ENCODE measurements around the gene RPL41.

RPL41 gene

DNA sequence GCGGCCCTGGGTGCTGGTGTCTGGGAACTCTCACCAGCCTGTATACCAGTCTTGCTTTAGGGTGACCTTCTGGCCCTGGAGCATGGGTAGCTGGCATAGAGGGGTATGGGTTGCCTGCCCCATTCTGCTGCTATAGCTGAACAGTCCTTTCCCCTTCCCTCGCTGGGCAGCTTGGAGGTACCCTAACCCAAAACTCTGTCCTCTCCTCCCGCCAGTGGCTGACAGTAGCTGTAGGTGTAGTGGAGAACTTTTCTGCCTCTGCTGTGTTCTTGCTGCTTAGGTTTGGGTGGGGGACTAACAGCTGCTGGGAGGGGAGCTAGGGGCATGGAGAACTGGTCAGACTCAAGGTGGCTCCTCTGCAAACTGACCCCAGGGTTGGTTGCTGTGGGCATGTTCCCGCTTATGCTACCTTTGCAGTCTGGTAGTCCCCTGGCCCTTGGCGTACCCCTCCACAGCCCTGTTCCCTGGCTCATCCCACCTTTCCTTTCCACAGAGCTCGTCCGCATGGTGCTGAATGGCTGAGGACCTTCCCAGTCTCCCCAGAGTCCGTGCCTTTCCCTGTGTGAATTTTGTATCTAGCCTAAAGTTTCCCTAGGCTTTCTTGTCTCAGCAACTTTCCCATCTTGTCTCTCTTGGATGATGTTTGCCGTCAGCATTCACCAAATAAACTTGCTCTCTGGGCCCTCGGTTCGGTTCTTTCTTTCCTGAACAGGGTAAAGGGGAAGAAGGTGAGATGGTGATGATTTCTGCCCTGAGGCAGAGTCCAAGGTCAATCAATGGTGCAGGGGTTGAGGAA lies 44.7 kb downstream of the RPL41 start:
- Histone ChIP-seq H3K79me2 (peaks cover 22% of the 10 kb centered on the region), H3K4me1 (peaks cover 27% of the 10 kb centered on the region), H3K27ac (peak overlapping the region; percentile 99), H3K9me3 (ENCODE audit: control insufficient read depth, low read length) (no peaks in the 10 kb centered on the region), H3K4me2 (ENCODE audit: low read length) (peak overlapping the region; percentile 96), H3K9ac (no peak overlapping the region), H2AFZ (no peak overlapping the region), H3K27me3 (ENCODE audit: control insufficient read depth, insufficient read depth, low read length) (no peaks in the 10 kb centered on the region), H3K36me3 (ENCODE audit: control insufficient read depth, insufficient read depth, low read length) (no peaks in the 10 kb centered on the region), H3K4me3 (ENCODE audit: low read depth, low read length) (no peak overlapping the region)
- TF ChIP-seq, protein P1, sequence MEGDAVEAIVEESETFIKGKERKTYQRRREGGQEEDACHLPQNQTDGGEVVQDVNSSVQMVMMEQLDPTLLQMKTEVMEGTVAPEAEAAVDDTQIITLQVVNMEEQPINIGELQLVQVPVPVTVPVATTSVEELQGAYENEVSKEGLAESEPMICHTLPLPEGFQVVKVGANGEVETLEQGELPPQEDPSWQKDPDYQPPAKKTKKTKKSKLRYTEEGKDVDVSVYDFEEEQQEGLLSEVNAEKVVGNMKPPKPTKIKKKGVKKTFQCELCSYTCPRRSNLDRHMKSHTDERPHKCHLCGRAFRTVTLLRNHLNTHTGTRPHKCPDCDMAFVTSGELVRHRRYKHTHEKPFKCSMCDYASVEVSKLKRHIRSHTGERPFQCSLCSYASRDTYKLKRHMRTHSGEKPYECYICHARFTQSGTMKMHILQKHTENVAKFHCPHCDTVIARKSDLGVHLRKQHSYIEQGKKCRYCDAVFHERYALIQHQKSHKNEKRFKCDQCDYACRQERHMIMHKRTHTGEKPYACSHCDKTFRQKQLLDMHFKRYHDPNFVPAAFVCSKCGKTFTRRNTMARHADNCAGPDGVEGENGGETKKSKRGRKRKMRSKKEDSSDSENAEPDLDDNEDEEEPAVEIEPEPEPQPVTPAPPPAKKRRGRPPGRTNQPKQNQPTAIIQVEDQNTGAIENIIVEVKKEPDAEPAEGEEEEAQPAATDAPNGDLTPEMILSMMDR (IDR thresholded peaks at IDR 0.05): no peak

- Histone ChIP-seq H3K27me3 (ENCODE audit: control insufficient read depth, insufficient read depth, low read length) (no peaks in the 10 kb centered on the region), H3K4me2 (ENCODE audit: low read length) (no peak overlapping the region), H3K4me3 (ENCODE audit: low read depth, low read length) (no peak overlapping the region), H3K9me3 (ENCODE audit: control insufficient read depth, low read length) (no peaks in the 10 kb centered on the region), H2AFZ (no peak overlapping the region), H3K27ac (no peak overlapping the region), H3K9ac (no peak overlapping the region), H3K79me2 (peaks cover 22% of the 10 kb centered on the region), H3K4me1 (peaks cover 24% of the 10 kb centered on the region), H3K36me3 (ENCODE audit: control insufficient read depth, insufficient read depth, low read length) (no peaks in the 10 kb centered on the region)
- TF ChIP-seq, protein P1 (IDR thresholded peaks at IDR 0.05): no peak
Observed at GRCh38 chr12:56161690-56162351, 45.4 kb downstream of the RPL41 start.

DNA sequence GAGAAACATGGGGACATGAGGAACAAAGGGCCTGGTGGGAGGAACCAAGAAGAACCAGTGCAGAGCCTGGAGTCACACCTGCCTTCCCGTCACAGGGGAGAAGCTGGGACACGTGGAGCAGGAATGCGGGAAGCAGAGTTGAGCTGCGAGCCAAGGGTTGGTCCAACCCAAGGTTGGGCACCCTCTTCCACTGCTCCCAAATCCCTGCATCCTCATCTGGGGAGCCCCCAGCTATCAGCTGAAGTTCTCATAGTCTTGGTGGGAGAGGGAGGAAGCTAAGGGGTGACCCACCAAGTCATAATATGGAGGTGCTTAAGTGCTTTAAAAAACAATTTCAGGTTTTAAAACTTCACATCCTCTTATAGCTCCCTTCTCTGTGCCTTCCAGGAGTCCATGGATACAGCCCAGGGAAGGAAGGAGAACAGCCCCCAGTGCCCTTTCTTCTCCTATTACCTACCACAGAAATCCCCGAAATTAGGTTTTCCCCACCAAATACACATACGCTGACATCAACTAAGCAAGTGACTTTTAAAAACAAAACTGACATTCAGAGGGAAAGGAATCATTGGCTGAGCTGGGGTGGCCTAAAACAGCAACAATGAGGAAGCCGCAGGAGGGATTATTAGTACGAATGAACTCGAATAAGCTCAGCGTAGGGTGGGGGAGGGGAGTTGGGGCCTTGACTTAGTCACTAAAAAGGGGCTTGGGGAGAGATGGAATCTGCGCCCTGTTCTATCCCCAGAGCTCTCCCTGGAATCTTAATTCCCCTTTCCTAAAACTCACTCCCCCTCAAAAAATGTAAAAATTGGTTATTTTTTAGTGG lies 46.2 kb downstream of the RPL41 start:
- Histone ChIP-seq H3K79me2 (peaks cover 22% of the 10 kb centered on the region), H2AFZ (no peak overlapping the region), H3K9ac (no peak overlapping the region), H3K4me2 (ENCODE audit: low read length) (no peak overlapping the region), H3K27ac (no peak overlapping the region), H3K27me3 (ENCODE audit: control insufficient read depth, insufficient read depth, low read length) (no peaks in the 10 kb centered on the region), H3K36me3 (ENCODE audit: control insufficient read depth, insufficient read depth, low read length) (no peaks in the 10 kb centered on the region), H3K9me3 (ENCODE audit: control insufficient read depth, low read length) (no peaks in the 10 kb centered on the region), H3K4me1 (peaks cover 19% of the 10 kb centered on the region), H3K4me3 (ENCODE audit: low read depth, low read length) (no peak overlapping the region)
- TF ChIP-seq, protein P1 (IDR thresholded peaks at IDR 0.05): no peak

DNA sequence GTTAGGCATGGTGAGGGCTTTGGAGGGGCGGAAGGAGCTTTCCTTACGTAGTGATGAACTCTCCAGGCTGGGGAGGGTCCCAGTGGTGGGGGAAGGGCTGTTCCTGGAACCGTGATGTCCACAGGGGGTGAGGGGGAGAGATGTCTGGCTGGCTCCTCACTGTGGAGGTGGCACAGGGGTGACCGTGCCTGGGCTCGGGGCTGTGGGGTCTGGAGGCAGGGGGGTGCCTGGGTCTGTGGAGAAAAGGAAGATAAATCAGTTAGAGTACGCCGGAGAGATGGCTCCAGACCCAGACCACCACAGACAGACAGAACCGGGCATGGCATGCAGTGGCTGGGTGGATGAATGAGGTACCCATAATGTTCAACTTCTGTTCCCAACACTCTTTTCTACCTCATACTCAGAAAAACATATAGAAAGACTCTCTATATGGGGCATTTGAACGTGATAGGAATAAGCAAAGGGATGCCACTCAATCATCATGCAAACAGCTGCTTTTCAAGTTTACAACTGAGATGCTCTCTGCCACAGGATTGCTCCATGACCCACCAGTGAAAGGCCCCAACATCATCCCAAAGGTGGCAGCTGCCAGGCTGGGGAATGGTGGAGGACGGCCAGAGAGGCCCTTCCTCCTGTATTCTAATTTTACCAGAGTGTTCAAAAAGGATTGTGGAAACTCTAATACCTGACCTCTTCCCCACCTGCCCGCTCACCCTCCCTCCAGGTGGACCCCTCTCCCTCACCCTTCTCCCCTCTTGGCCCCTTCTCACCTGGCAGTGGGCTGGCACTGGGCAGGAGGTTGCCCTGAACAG lies 47.3 kb downstream of the RPL41 start:
- no peak overlapping the region for H2AFZ ChIP-seq
- no peak overlapping the region for H3K27ac ChIP-seq
- H3K27me3 ChIP-seq (ENCODE audit: control insufficient read depth, insufficient read depth, low read length): no peaks in the 10 kb centered on the region
- no peak overlapping the region for H3K9ac ChIP-seq
- peaks cover 19% of the 10 kb centered on the region for H3K4me1 ChIP-seq
- H3K4me3 ChIP-seq (ENCODE audit: low read depth, low read length): no peak overlapping the region
- TF ChIP-seq, protein P1 (IDR thresholded peaks at IDR 0.05): no peak
- no peaks in the 10 kb centered on the region for H3K9me3 ChIP-seq (ENCODE audit: control insufficient read depth, low read length)
- H3K79me2 ChIP-seq: peaks cover 17% of the 10 kb centered on the region
- H3K36me3 ChIP-seq (ENCODE audit: control insufficient read depth, insufficient read depth, low read length): no peaks in the 10 kb centered on the region
- H3K4me2 ChIP-seq (ENCODE audit: low read length): no peak overlapping the region
